ENCODE data around the gene OPTC.

Gene OPTC

DNA sequence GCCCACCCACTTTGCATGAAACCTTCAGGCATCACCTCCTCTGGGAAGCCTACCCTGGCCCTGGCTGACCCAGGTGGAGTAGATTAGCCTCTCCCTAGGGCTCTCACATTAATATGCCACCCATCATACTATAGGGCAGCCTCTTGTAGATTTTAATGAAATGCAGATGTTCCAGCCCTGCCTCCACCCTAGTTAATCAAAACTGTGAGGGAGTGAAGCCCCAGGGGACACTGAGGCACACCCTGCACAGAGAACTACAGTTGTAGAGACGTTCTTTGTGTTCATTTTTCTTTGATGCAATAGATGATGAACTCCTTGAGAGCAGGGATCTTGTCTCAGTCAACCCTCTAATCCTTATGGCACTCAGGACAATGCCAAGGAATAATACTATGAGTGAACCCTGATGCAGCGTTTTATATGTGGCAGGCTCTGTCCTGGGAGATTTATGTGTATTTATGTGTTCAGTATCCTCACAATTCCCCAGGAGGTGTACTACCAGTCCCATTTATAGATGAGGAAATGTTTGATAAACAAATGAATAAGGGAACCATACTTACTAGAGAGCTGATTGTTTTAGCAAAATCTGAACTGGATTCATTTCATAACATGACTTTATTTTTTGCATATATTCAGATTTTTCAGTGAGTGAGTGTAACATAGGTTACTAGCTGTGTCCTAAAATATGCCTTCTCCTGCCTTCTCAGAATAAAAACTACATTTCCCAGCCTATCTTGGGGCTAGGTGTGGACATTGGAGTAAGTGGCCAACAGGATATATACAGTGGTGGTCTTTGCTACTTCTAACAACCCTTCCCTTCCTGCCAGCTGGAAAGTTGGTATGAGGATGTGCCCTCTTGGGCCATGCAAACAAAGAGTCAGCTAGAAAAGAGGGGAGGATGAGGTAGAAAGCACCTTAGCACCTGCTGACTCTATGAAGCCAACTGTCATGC, 41.8 kb upstream of the OPTC start:
- no peak for TF ChIP-seq CTCF (IDR thresholded peaks at IDR 0.05; ENCODE audit: control extremely low read depth, extremely low read depth, low read depth, missing control alignments)
- DNase-seq (ENCODE audit: extremely low spot score) = no peak
- POLR2A ChIA-PET = no interaction called here
- CTCF ChIA-PET = interaction anchor here (1.5 to 2.4 kb wide), 5 partner anchors 12 to 113 kb away, joined by 4 to 11 read pairs (median 8); partner anchors contain the start of gene PRELP

- POLR2A ChIA-PET = no interaction called here
- CTCF ChIA-PET = interaction anchor here (0.9 to 2.4 kb wide), 10 partner anchors 9 to 114 kb away, joined by 3 to 11 read pairs (median 6); partner anchors contain the start of gene PRELP
- no peak for DNase-seq (ENCODE audit: extremely low spot score)
- TF ChIP-seq CTCF (IDR thresholded peaks at IDR 0.05; ENCODE audit: control extremely low read depth, extremely low read depth, low read depth, missing control alignments) = no peak
Measured at GRCh38 chr1:203453016-203453415, 40.9 kb upstream of the OPTC start.

- ChIA-PET POLR2A (no interaction called here), CTCF (interaction anchor here (0.9 to 2.4 kb wide), 11 partner anchors 9 to 114 kb away, joined by 3 to 11 read pairs (median 5); partner anchors contain the start of gene PRELP)
- no peak for TF ChIP-seq CTCF (IDR thresholded peaks at IDR 0.05; ENCODE audit: control extremely low read depth, extremely low read depth, low read depth, missing control alignments)
- DNase-seq (ENCODE audit: extremely low spot score) = no peak
Measured at GRCh38 chr1:203453616-203454015, 40.3 kb upstream of the OPTC start.

DNA sequence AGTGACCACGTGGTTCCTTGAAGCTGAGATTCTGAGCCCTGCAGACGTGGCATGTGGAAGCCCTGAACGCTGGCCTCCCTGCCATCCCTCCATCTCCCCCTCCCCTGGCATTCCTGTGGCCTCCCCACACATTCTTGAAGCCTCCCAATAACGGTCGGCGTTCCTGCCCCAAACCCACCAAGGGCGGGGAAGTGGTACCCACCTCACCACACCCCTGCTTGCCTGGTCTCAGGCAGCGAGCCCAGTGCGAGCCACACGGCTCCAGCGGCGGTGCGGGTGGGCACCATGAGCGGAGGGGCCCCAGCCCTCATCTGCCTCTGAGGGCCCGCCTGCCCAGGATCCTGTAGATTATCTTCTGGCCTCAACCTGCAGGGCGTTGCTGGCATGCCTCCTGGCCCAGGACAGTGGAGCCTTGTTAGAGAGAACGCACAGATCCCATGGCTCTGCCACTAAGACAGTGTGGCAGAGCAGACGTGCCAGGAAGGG, 38.9 kb upstream of the OPTC start:
- no peak for DNase-seq (ENCODE audit: extremely low spot score)
- TF ChIP-seq CTCF (IDR thresholded peaks at IDR 0.05; ENCODE audit: control extremely low read depth, extremely low read depth, low read depth, missing control alignments) = no peak

DNA sequence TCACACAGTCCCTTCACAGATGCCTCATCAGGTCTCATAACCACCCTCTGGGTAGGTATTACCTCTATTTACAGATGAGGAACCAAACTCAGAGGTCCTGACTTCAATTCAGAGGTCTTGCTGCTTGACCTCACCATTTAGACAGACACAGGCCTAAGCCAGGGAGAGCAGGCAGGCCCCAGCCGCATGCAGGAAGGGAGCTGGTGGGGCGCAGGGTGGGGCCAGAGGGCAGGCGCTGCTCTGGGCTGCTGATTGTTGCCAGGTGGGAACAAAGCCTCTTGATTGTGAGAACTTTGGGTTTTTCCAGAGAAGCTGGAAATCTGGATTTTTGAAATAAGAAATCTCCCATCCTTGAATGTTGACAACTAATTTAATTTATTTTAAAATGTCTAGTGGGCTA, 38.2 kb upstream of the OPTC start:
- ChIA-PET CTCF (interaction anchor here (0.8 to 1.3 kb wide), 2 partner anchors 31 to 33 kb away, joined by 3 to 4 read pairs; no protein-coding TSS in a partner anchor), POLR2A (no interaction called here)
- no peak for TF ChIP-seq CTCF (IDR thresholded peaks at IDR 0.05; ENCODE audit: control extremely low read depth, extremely low read depth, low read depth, missing control alignments)
- no peak for DNase-seq (ENCODE audit: extremely low spot score)

More for the DNA sequence above, 38.9 kb upstream of the OPTC start:
- ChIA-PET CTCF (interaction anchor here (1.3 to 2.4 kb wide), 4 partner anchors 11 to 32 kb away, joined by 4 to 11 read pairs (median 6); no protein-coding TSS in a partner anchor), POLR2A (interaction anchor here (0.6 kb wide), 1 partner anchor 122 kb away, joined by 3 read pairs; no protein-coding TSS in a partner anchor)

GRCh38 chr1:203456577-203456976, 37.4 kb upstream of the OPTC start:
- DNase-seq (ENCODE audit: extremely low spot score) = no peak
- TF ChIP-seq CTCF (IDR thresholded peaks at IDR 0.05; ENCODE audit: control extremely low read depth, extremely low read depth, low read depth, missing control alignments) = no peak
- POLR2A ChIA-PET = no interaction called here
- CTCF ChIA-PET = interaction anchor here (0.8 kb wide), 1 partner anchor 32 kb away, joined by 3 read pairs; no protein-coding TSS in a partner anchor

Data from GM10248 (cell line).